H1 (cell line): ENCODE data around the gene SBK1.

ENCODE experiments used
- CBX8 ChIP-seq: fragments of 300-800, 300-1000 bp; sonication (generic); IDR thresholded peaks from 2 replicates; pipeline ENCODE4 v1.7.1; 2016; ENCODE audit warnings: low read depth, low read length, borderline replicate concordance
- POLR2A ChIP-seq, 2 experiments: IDR thresholded peaks; 1 replicate in 1 of 2; 2 replicates in 1 of 2; pipeline ENCODE4 v1.6.1; 2011; ENCODE audit warnings: low read depth in 2 of 2, low read length in 2 of 2, mild to moderate bottlenecking in 2 of 2; ENCODE audit errors: control extremely low read depth in 1 of 2
- TF ChIP-seq, protein P1 (sequence below): IDR thresholded peaks from 2 replicates; pipeline ENCODE4 v1.6.1; 2011; ENCODE audit warnings: low read length, improper control_type of control experiment

GRCh38 chr16:28291651-28292626 is at the start of gene SBK1:
- TF ChIP-seq, protein P1, sequence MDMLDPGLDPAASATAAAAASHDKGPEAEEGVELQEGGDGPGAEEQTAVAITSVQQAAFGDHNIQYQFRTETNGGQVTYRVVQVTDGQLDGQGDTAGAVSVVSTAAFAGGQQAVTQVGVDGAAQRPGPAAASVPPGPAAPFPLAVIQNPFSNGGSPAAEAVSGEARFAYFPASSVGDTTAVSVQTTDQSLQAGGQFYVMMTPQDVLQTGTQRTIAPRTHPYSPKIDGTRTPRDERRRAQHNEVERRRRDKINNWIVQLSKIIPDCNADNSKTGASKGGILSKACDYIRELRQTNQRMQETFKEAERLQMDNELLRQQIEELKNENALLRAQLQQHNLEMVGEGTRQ = no peak
- TF ChIP-seq CBX8 = no peak
- peak in 1 of 2 experiments; percentile 66; a peak in 1 of 3 replicates for TF ChIP-seq POLR2A (IDR thresholded peaks at IDR 0.05; ENCODE audit: control extremely low read depth in 1 of 2, low read depth in 2 of 2, low read length in 2 of 2)
